Stimulated activated CD8-positive, alpha-beta memory T cell treated with anti-CD3 and anti-CD28 coated beads, Interleukin-4, amount 100 ng/mL, for 4 hours (primary cell): Measurements from ENCODE around the gene RASAL2.
"Not testable (repeated sequence)": the region's sequence is repeated elsewhere in the genome, so short reads cannot be mapped to it uniquely, and the experiment has no call there.

Experiments used
- DNase-seq, 2 donors: peaks; one replicate each; pipeline ENCODE4 v3.0.0-alpha.2; 2020; ENCODE audit warnings: low read depth in 2 of 2, low spot score in 1 of 2

RASAL2 gene

GRCh38 chr1:178339834-178340233 lies 245.9 kb downstream of the RASAL2 start:
- no peak for DNase-seq

GRCh38 chr1:178341261-178341956 lies 247.5 kb downstream of the RASAL2 start:
- DNase-seq: no peak

- DNase-seq: no peak
These were observed 248.8 kb downstream of the RASAL2 start for GRCh38 chr1:178342745-178343144.

GRCh38 chr1:178344513-178345091 lies 250.7 kb downstream of the RASAL2 start:
- DNase-seq: no peak

- no peak for DNase-seq
These were observed 251.3 kb downstream of the RASAL2 start for GRCh38 chr1:178345238-178345637.

- DNase-seq: no peak
These were observed 251.9 kb downstream of the RASAL2 start for GRCh38 chr1:178345807-178346206.

GRCh38 chr1:178349801-178350200 lies 255.9 kb downstream of the RASAL2 start:
- no peak for DNase-seq

- not testable (repeated sequence) for DNase-seq
These were observed 258.0 kb downstream of the RASAL2 start for GRCh38 chr1:178351911-178352310.

GRCh38 chr1:178352790-178353416 lies 259.0 kb downstream of the RASAL2 start:
- DNase-seq: no peak

- DNase-seq: no peak
These were observed 259.6 kb downstream of the RASAL2 start for GRCh38 chr1:178353524-178353923.

- no peak for DNase-seq
These were observed 260.9 kb downstream of the RASAL2 start for GRCh38 chr1:178354816-178355215.

GRCh38 chr1:178356299-178356698 lies 262.4 kb downstream of the RASAL2 start:
- no peak for DNase-seq

GRCh38 chr1:178358456-178358855 lies 264.6 kb downstream of the RASAL2 start:
- no peak for DNase-seq

GRCh38 chr1:178360421-178360820 lies 266.5 kb downstream of the RASAL2 start:
- no peak for DNase-seq

- no peak for DNase-seq
These were observed 267.9 kb downstream of the RASAL2 start for GRCh38 chr1:178361847-178362246.

- DNase-seq: no peak
These were observed 268.8 kb downstream of the RASAL2 start for GRCh38 chr1:178362747-178363146.

- DNase-seq: no peak
These were observed 270.9 kb downstream of the RASAL2 start for GRCh38 chr1:178364782-178365181.

- DNase-seq: no peak
These were observed 273.2 kb downstream of the RASAL2 start for GRCh38 chr1:178367151-178367550.

- no peak for DNase-seq
These were observed 274.3 kb downstream of the RASAL2 start for GRCh38 chr1:178368208-178368607.

GRCh38 chr1:178371235-178371634 lies 277.3 kb downstream of the RASAL2 start:
- no peak for DNase-seq

GRCh38 chr1:178371933-178372388 lies 278.1 kb downstream of the RASAL2 start:
- DNase-seq: no peak

- no peak for DNase-seq
These were observed 280.1 kb downstream of the RASAL2 start for GRCh38 chr1:178374016-178374415.
